Fibroblast of the conjunctiva (primary cell): ENCODE data around the gene EFEMP2.
A peak's percentile ranks its signal among the peaks of the same experiment; 100 is the strongest.

Experiments
- DNase-seq: peaks from one replicate; pipeline ENCODE4 v3.0.0-alpha.2; 2010; ENCODE audit warnings: low read depth

EFEMP2 gene

GRCh38 chr11:65826984-65827735 is 45.4 kb downstream of the EFEMP2 start:
- DNase-seq: no peak

GRCh38 chr11:65822776-65823528 is 49.6 kb downstream of the EFEMP2 start:
- DNase-seq: no peak

- DNase-seq: no peak
Observed at GRCh38 chr11:65821107-65821506, 51.5 kb downstream of the EFEMP2 start.

GRCh38 chr11:65817835-65818680 is 54.5 kb downstream of the EFEMP2 start:
- peak; percentile 73 for DNase-seq

- DNase-seq: no peak
Observed at GRCh38 chr11:65817312-65817834, 55.2 kb downstream of the EFEMP2 start.

GRCh38 chr11:65816696-65817095 is 55.9 kb downstream of the EFEMP2 start:
- no peak for DNase-seq
